Effector memory CD8-positive, alpha-beta T cell (primary cell): ENCODE results near the gene BAG1.

ENCODE experiments used
- ATAC-seq: fragments of 150-1000 bp; cut with Tn5 transposase; replicated peaks from 2 replicates; pipeline ENCODE4 v1.10.0; 2021; ENCODE audit warnings: mild to moderate bottlenecking, moderate library complexity
- DNase-seq, 3 experiments: peaks; one replicate each; pipeline ENCODE4 v3.0.0; 2021
- H3K27ac Mint-ChIP-seq, 2 donors: one replicate each; pipeline ENCODE4 v1.8.0; 2022; ENCODE audit warnings: mild to moderate bottlenecking in 2 of 2, mixed read lengths in 2 of 2, moderate library complexity in 2 of 2
- H3K27me3 Mint-ChIP-seq, 2 donors: one replicate each; pipeline ENCODE4 v1.8.0; 2022; ENCODE audit warnings: mixed read lengths in 2 of 2
- H3K36me3 Mint-ChIP-seq: one replicate; pipeline ENCODE4 v1.8.0; 2022; ENCODE audit warnings: mild to moderate bottlenecking, moderate library complexity, mixed read lengths; ENCODE audit not compliant: insufficient read depth
- H3K4me1 Mint-ChIP-seq, 2 donors: one replicate each; pipeline ENCODE4 v1.8.0; 2022; ENCODE audit warnings: low read depth in 2 of 2, mixed read lengths in 2 of 2
- H3K4me3 Mint-ChIP-seq, 2 donors: one replicate each; pipeline ENCODE4 v1.8.0; 2022; ENCODE audit warnings: mild to moderate bottlenecking in 2 of 2, mixed read lengths in 2 of 2, moderate library complexity in 2 of 2
- H3K9me3 Mint-ChIP-seq, 2 donors: one replicate each; pipeline ENCODE4 v1.8.0; 2022; ENCODE audit warnings: mixed read lengths in 2 of 2

Gene BAG1

GRCh38 chr9:33229359-33230114, 35.0 kb downstream of the BAG1 start:
- ATAC-seq: no peak
- Mint-ChIP-seq H3K27me3 (peaks cover 0 to 3% of the 10 kb centered on the region in 2 donors), H3K27ac (no peak overlapping the region), H3K4me1 (peaks cover 8 to 11% of the 10 kb centered on the region in 2 donors), H3K4me3 (no peak overlapping the region), H3K36me3 (no peaks in the 10 kb centered on the region), H3K9me3 (no peaks in the 10 kb centered on the region)
- no peak for DNase-seq

GRCh38 chr9:33228606-33229005, 35.9 kb downstream of the BAG1 start:
- ATAC-seq: no peak
- no peak for DNase-seq
- no peaks in the 10 kb centered on the region for H3K9me3 Mint-ChIP-seq
- H3K27ac Mint-ChIP-seq: no peak overlapping the region
- H3K4me1 Mint-ChIP-seq: peaks cover 8% of the 10 kb centered on the region in 2 donors
- no peaks in the 10 kb centered on the region for H3K36me3 Mint-ChIP-seq
- H3K4me3 Mint-ChIP-seq: no peak overlapping the region
- H3K27me3 Mint-ChIP-seq: no peaks in the 10 kb centered on the region

- Mint-ChIP-seq H3K27me3 (peaks cover 6 to 8% of the 10 kb centered on the region in 2 donors), H3K4me1 (peaks cover 8% of the 10 kb centered on the region in 2 donors), H3K27ac (no peak overlapping the region), H3K36me3 (no peaks in the 10 kb centered on the region), H3K4me3 (no peak overlapping the region), H3K9me3 (no peaks in the 10 kb centered on the region)
- ATAC-seq (no peak), DNase-seq (no peak)
Observed at GRCh38 chr9:33227741-33228140, 36.8 kb downstream of the BAG1 start.

GRCh38 chr9:33227008-33227398, 37.5 kb downstream of the BAG1 start:
- ATAC-seq: no peak
- no peaks in the 10 kb centered on the region for H3K36me3 Mint-ChIP-seq
- DNase-seq: no peak
- H3K4me3 Mint-ChIP-seq: no peak overlapping the region
- peaks cover 10 to 11% of the 10 kb centered on the region in 2 donors for H3K27me3 Mint-ChIP-seq
- H3K9me3 Mint-ChIP-seq: no peaks in the 10 kb centered on the region
- peaks cover 8% of the 10 kb centered on the region in 2 donors for H3K4me1 Mint-ChIP-seq
- no peak overlapping the region for H3K27ac Mint-ChIP-seq

GRCh38 chr9:33225319-33226147, 39.0 kb downstream of the BAG1 start:
- H3K27ac Mint-ChIP-seq: no peak overlapping the region
- DNase-seq (peak; percentile 67 to 79 (median 73)), ATAC-seq (peak; percentile 70)
- H3K9me3 Mint-ChIP-seq: no peaks in the 10 kb centered on the region
- no peak overlapping the region for H3K4me3 Mint-ChIP-seq
- H3K36me3 Mint-ChIP-seq: no peaks in the 10 kb centered on the region
- H3K27me3 Mint-ChIP-seq: peaks cover 10 to 11% of the 10 kb centered on the region in 2 donors
- peaks cover 13 to 17% of the 10 kb centered on the region in 2 donors for H3K4me1 Mint-ChIP-seq

GRCh38 chr9:33223696-33224095, 40.8 kb downstream of the BAG1 start:
- Mint-ChIP-seq H3K4me3 (no peak overlapping the region), H3K27me3 (peaks cover 10 to 11% of the 10 kb centered on the region in 2 donors), H3K9me3 (no peaks in the 10 kb centered on the region), H3K4me1 (peaks cover 13 to 20% of the 10 kb centered on the region in 2 donors), H3K27ac (no peak overlapping the region), H3K36me3 (no peaks in the 10 kb centered on the region)
- no peak for DNase-seq
- no peak for ATAC-seq

- ATAC-seq: no peak
Observed at GRCh38 chr9:33222031-33222430, 42.5 kb downstream of the BAG1 start.

GRCh38 chr9:33221568-33221884, 43.0 kb downstream of the BAG1 start:
- DNase-seq (no peak), ATAC-seq (no peak)
- no peak overlapping the region for H3K4me3 Mint-ChIP-seq
- peaks cover 13 to 20% of the 10 kb centered on the region in 2 donors for H3K4me1 Mint-ChIP-seq
- H3K9me3 Mint-ChIP-seq: no peaks in the 10 kb centered on the region
- no peaks in the 10 kb centered on the region for H3K36me3 Mint-ChIP-seq
- peaks cover 11 to 22% of the 10 kb centered on the region in 2 donors for H3K27me3 Mint-ChIP-seq
- no peak overlapping the region for H3K27ac Mint-ChIP-seq

More at GRCh38 chr9:33222031-33222430, 42.5 kb downstream of the BAG1 start:
- no peak for DNase-seq
- no peaks in the 10 kb centered on the region for H3K9me3 Mint-ChIP-seq
- peaks cover 13 to 20% of the 10 kb centered on the region in 2 donors for H3K4me1 Mint-ChIP-seq
- H3K27me3 Mint-ChIP-seq: peaks cover 11 to 22% of the 10 kb centered on the region in 2 donors
- H3K36me3 Mint-ChIP-seq: no peaks in the 10 kb centered on the region
- no peak overlapping the region for H3K4me3 Mint-ChIP-seq
- no peak overlapping the region for H3K27ac Mint-ChIP-seq

- no peak for DNase-seq
- H3K4me3 Mint-ChIP-seq: no peak overlapping the region
- peaks cover 12 to 19% of the 10 kb centered on the region in 2 donors for H3K4me1 Mint-ChIP-seq
- peak overlapping the region in 1 of 2 donors; percentile 41 for H3K27ac Mint-ChIP-seq
- H3K9me3 Mint-ChIP-seq: no peaks in the 10 kb centered on the region
- peak; percentile 19 for ATAC-seq
- no peaks in the 10 kb centered on the region for H3K36me3 Mint-ChIP-seq
- peaks cover 11 to 22% of the 10 kb centered on the region in 2 donors for H3K27me3 Mint-ChIP-seq
Observed at GRCh38 chr9:33220681-33221567, 43.6 kb downstream of the BAG1 start.

- Mint-ChIP-seq H3K4me1 (no peaks in the 10 kb centered on the region), H3K27ac (no peak overlapping the region), H3K27me3 (no peaks in the 10 kb centered on the region), H3K4me3 (no peak overlapping the region), H3K9me3 (no peaks in the 10 kb centered on the region), H3K36me3 (no peaks in the 10 kb centered on the region)
- DNase-seq (no peak), ATAC-seq (no peak)
Observed at GRCh38 chr9:33211695-33212393, 52.7 kb downstream of the BAG1 start.

GRCh38 chr9:33210006-33210715, 54.3 kb downstream of the BAG1 start:
- DNase-seq: no peak
- Mint-ChIP-seq H3K4me3 (no peak overlapping the region), H3K36me3 (peaks cover 2% of the 10 kb centered on the region), H3K4me1 (no peaks in the 10 kb centered on the region), H3K27me3 (no peaks in the 10 kb centered on the region), H3K9me3 (no peaks in the 10 kb centered on the region), H3K27ac (peak overlapping the region in 1 of 2 donors; percentile 44)
- no peak for ATAC-seq

- no peak overlapping the region for H3K27ac Mint-ChIP-seq
- no peaks in the 10 kb centered on the region for H3K9me3 Mint-ChIP-seq
- no peak for DNase-seq
- H3K36me3 Mint-ChIP-seq: peaks cover 2% of the 10 kb centered on the region
- H3K27me3 Mint-ChIP-seq: no peaks in the 10 kb centered on the region
- ATAC-seq: no peak
- H3K4me3 Mint-ChIP-seq: no peak overlapping the region
- H3K4me1 Mint-ChIP-seq: no peaks in the 10 kb centered on the region
Observed at GRCh38 chr9:33209394-33209793, 55.1 kb downstream of the BAG1 start.
